H1 (cell line): ENCODE measurements around the gene C5. TPM values are rescaled to one million over a fixed set of nuclear protein-coding genes. Genes with fewer than 3 reads are reported as not detected.

ENCODE experiments used
- CTBP2 ChIP-seq: IDR thresholded peaks from 2 replicates; pipeline ENCODE4 v1.7.0; 2011; ENCODE audit warnings: borderline replicate concordance, mild to moderate bottlenecking, moderate library complexity, mixed read lengths, low read length; ENCODE audit not compliant: insufficient read depth, insufficient read length
- EZH2 ChIP-seq: fragments of 200-600 bp; sonication (generic); IDR thresholded peaks from 2 replicates; pipeline ENCODE4 v1.7.1; 2012; ENCODE audit warnings: low read depth, mild to moderate bottlenecking, moderate library complexity, low read length, inconsistent platforms; ENCODE audit not compliant: severe bottlenecking
- HDAC2 ChIP-seq, 2 experiments: fragments of 300-600 bp in 1 of 2; sonication (generic) in 1 of 2; IDR thresholded peaks; 2 replicates each; pipeline ENCODE4 v1.6.1; 2011 to 2012; ENCODE audit warnings: low read depth in 2 of 2, low read length in 2 of 2, mild to moderate bottlenecking in 2 of 2, moderate library complexity in 2 of 2, borderline replicate concordance in 1 of 2, inconsistent platforms in 1 of 2
- KDM4A ChIP-seq: IDR thresholded peaks from one replicate; pipeline ENCODE4 v1.7.1; 2012; ENCODE audit warnings: low read depth, mild to moderate bottlenecking, moderate library complexity, low read length, inconsistent platforms; ENCODE audit not compliant: severe bottlenecking
- MAFK ChIP-seq: IDR thresholded peaks from 2 replicates; pipeline ENCODE4 v1.6.1; 2012; ENCODE audit warnings: low read depth, mild to moderate bottlenecking, improper control_type of control experiment, low read length
- POLR2A ChIP-seq, 2 experiments: IDR thresholded peaks; 1 replicate in 1 of 2; 2 replicates in 1 of 2; pipeline ENCODE4 v1.6.1; 2011; ENCODE audit warnings: low read depth in 2 of 2, low read length in 2 of 2, mild to moderate bottlenecking in 2 of 2; ENCODE audit errors: control extremely low read depth in 1 of 2
- SIRT6 ChIP-seq: IDR thresholded peaks from one replicate; pipeline ENCODE4 v1.7.1; 2012; ENCODE audit warnings: low read length, inconsistent platforms
- SIX5 ChIP-seq: IDR thresholded peaks from 2 replicates; pipeline ENCODE4 v1.6.1; 2011; ENCODE audit warnings: mild to moderate bottlenecking, low read depth, low read length
- ZNF274 ChIP-seq: IDR thresholded peaks from 2 replicates; pipeline ENCODE4 v1.7.0; 2012; ENCODE audit warnings: low read length, borderline replicate concordance; ENCODE audit errors: extremely low read depth
- polyA plus RNA-seq, 7 experiments: library from polyadenylated mRNA; depleted of rRNA in 3 of 7; stranded (reverse) in 5 of 7; unstranded in 2 of 7; fragments of >200 nt in 5 of 7; fragments of 200-250 nt in 2 of 7; gene quantifications; 1 replicate in 5 of 7; 2 replicates in 1 of 7; 4 replicates in 1 of 7; pipeline versions ENCODE4 v1.2.1 to v1.2.3, GENCODE V29; 2011 to 2013; ENCODE audit warnings: missing spikeins in 2 of 7, mixed read lengths in 2 of 7
- total RNA-seq: library from RNA; stranded (reverse); fragmentation: NEBNext Ultra II Directional; extraction: Animal tissue kit (Norgen Biotek cat#: 25700); gene quantifications from 2 replicates; pipeline ENCODE4 v1.2.1, GENCODE V29; 2021

C5 gene
- total and polyA plus RNA-seq, 2 of the 8 experiments (the other 6 are each of a cell fraction or from before 2014, with no cell fraction given): 0.24 to 0.35 TPM

DNA sequence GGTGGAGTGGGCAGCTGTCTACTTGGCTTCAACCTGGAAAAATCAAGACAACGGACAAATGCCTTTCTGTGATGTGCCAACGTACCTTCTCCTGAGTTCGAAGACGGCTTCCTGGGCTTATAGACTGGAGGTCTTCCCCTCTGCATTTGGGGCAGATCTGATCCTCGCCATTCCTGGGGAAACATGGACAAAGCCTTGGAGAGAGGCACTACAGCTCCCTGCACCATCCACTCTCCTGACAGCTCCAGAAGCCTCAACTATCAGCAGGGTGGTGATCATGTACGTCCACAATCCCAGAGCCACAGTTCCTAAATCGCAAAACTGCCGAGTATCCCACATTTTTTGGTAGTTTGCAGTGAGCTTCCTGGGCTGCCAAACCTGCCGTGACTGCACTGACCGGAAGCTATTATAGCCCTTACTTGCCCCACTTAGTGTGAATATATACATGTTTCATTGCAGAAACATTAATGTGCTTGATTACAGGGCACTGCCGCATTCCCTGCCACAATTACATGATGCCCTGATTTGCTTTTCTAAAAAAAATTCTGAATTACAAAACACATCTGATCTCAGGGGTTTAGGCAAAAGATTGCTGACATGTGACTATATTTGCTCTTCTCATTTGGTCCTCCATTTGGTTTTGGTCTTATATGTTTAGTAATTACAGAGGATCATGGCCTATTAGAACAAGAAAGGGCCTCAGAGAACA lies 126.3 kb downstream of the C5 start (continued):
- TF ChIP-seq SIX5: no peak
- TF ChIP-seq HDAC2 (IDR thresholded peaks at IDR 0.05; ENCODE audit: borderline replicate concordance in 1 of 2, low read depth in 2 of 2, low read length in 2 of 2): no peak
- no peak for TF ChIP-seq MAFK
- TF ChIP-seq POLR2A (IDR thresholded peaks at IDR 0.05; ENCODE audit: control extremely low read depth in 1 of 2, low read depth in 2 of 2, low read length in 2 of 2): no peak
- no peak for TF ChIP-seq SIRT6
- no peak for TF ChIP-seq CTBP2
- no peak for TF ChIP-seq KDM4A
- no peak for TF ChIP-seq EZH2
- TF ChIP-seq ZNF274: no peak
